ENCODE results near the gene CEP350.

CEP350 gene

GRCh38 chr1:179968284-179968993 is 13.8 kb downstream of the CEP350 start:
- Histone ChIP-seq H3K9me3 (ENCODE audit: low read length) (peaks cover 17% of the 10 kb centered on the region; the same call in 1 of the 2 replicates), H3K27me3 (ENCODE audit: insufficient read depth, low read length) (no peaks in the 10 kb centered on the region), H3K4me3 (ENCODE audit: low read depth, low read length, poor library complexity, severe bottlenecking) (no peak overlapping the region), H3K27ac (ENCODE audit: low read depth, low read length, poor library complexity, severe bottlenecking) (no peak overlapping the region), H2AFZ (ENCODE audit: low read length) (no peak overlapping the region), H3K79me2 (ENCODE audit: insufficient read depth, low read length) (peaks cover 83% of the 10 kb centered on the region), H3K36me3 (ENCODE audit: insufficient read depth, low read length) (peaks cover 17% of the 10 kb centered on the region), H3K9ac (ENCODE audit: low read length) (no peak overlapping the region), H3K4me2 (ENCODE audit: low read length) (no peak overlapping the region; the same call in 1 of the 2 replicates), H4K20me1 (ENCODE audit: insufficient read depth, low read length) (no peaks in the 10 kb centered on the region), H3F3A (ENCODE audit: insufficient read depth, low read length) (no peaks in the 10 kb centered on the region), H3K4me1 (ENCODE audit: insufficient read depth, low read length, severe bottlenecking) (peaks cover 18% of the 10 kb centered on the region), H3K9me2 (ENCODE audit: low read depth, low read length) (no peaks in the 10 kb centered on the region)
- TF ChIP-seq EZH2 (IDR thresholded peaks at IDR 0.05; ENCODE audit: borderline replicate concordance, low read length), result no peak
- TF ChIP-seq CTCF (IDR thresholded peaks at IDR 0.05; ENCODE audit: low read length), result no peak

DNA sequence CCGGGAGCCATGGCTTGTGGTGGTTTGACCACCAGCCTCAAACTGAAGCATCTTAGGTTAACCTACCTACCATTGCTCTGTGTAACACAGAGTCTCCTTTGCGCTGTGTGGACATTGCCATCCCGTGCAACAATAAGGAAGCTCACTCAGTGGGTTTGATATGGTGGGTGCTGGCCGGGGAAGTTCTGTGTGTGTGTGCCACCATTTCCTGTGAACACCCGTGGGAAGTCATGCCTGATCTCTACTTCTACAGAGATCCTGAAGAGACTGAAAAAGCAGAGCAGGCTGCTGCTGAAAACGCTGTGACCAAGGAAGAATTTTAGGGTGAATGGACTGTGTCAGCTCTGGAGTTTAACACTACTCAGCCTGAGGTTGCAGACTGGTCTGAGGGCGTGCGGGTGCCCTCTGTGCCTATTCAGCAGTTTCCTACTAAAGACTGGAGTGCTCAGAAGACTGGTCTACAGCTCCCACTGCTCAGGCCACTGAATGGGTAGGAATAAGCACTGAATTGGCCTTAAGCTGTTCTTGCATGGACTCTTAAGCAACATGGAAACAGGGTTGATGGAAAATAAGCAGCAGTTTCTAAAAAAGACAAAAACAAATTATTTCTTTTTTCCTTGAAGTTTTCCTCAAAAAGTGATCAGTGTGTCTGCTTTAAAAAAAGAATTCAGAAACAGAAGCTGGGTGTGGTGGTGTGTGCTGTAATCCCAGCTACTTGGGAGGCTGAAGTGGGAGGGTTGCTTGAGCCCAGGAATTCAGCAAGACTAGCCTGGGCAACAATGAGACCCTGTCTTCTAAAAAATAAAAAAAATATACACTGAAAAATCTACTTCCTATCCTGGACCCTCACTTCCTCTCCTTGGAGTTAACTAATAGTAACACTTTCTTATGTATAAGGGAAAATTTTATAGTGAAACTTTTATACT is 14.6 kb downstream of the CEP350 start:
- Histone ChIP-seq H3K4me3 (ENCODE audit: low read depth, low read length, poor library complexity, severe bottlenecking) (no peak overlapping the region), H3K4me2 (ENCODE audit: low read length) (peak overlapping the region; percentile 14; the same call in 1 of the 2 replicates), H3K9me2 (ENCODE audit: low read depth, low read length) (no peaks in the 10 kb centered on the region), H3K4me1 (ENCODE audit: insufficient read depth, low read length, severe bottlenecking) (peaks cover 23% of the 10 kb centered on the region), H3K9ac (ENCODE audit: low read length) (no peak overlapping the region), H3K79me2 (ENCODE audit: insufficient read depth, low read length) (peaks cover 79% of the 10 kb centered on the region), H3K27ac (ENCODE audit: low read depth, low read length, poor library complexity, severe bottlenecking) (no peak overlapping the region), H3F3A (ENCODE audit: insufficient read depth, low read length) (no peaks in the 10 kb centered on the region), H3K9me3 (ENCODE audit: low read length) (peaks cover 16% of the 10 kb centered on the region; the same call in 1 of the 2 replicates), H2AFZ (ENCODE audit: low read length) (no peak overlapping the region), H4K20me1 (ENCODE audit: insufficient read depth, low read length) (no peaks in the 10 kb centered on the region), H3K36me3 (ENCODE audit: insufficient read depth, low read length) (peaks cover 17% of the 10 kb centered on the region), H3K27me3 (ENCODE audit: insufficient read depth, low read length) (no peaks in the 10 kb centered on the region)
- TF ChIP-seq CTCF (IDR thresholded peaks at IDR 0.05; ENCODE audit: low read length) (no peak), EZH2 (IDR thresholded peaks at IDR 0.05; ENCODE audit: borderline replicate concordance, low read length) (no peak)

- H3K4me3 ChIP-seq (ENCODE audit: low read depth, low read length, poor library complexity, severe bottlenecking), result no peak overlapping the region
- H3K9me3 ChIP-seq (ENCODE audit: low read length), result peaks cover 12% of the 10 kb centered on the region; the same call in 1 of the 2 replicates
- H3K27ac ChIP-seq (ENCODE audit: low read depth, low read length, poor library complexity, severe bottlenecking), result no peak overlapping the region
- H3K9me2 ChIP-seq (ENCODE audit: low read depth, low read length), result no peaks in the 10 kb centered on the region
- no peaks in the 10 kb centered on the region for H3F3A ChIP-seq (ENCODE audit: insufficient read depth, low read length)
- peaks cover 23% of the 10 kb centered on the region for H3K4me1 ChIP-seq (ENCODE audit: insufficient read depth, low read length, severe bottlenecking)
- peaks cover 17% of the 10 kb centered on the region for H3K36me3 ChIP-seq (ENCODE audit: insufficient read depth, low read length)
- TF ChIP-seq EZH2 (IDR thresholded peaks at IDR 0.05; ENCODE audit: borderline replicate concordance, low read length) (no peak), CTCF (IDR thresholded peaks at IDR 0.05; ENCODE audit: low read length) (no peak)
- H3K79me2 ChIP-seq (ENCODE audit: insufficient read depth, low read length), result peaks cover 78% of the 10 kb centered on the region
- H2AFZ ChIP-seq (ENCODE audit: low read length), result no peak overlapping the region
- no peaks in the 10 kb centered on the region for H3K27me3 ChIP-seq (ENCODE audit: insufficient read depth, low read length)
- H3K9ac ChIP-seq (ENCODE audit: low read length), result no peak overlapping the region
- no peaks in the 10 kb centered on the region for H4K20me1 ChIP-seq (ENCODE audit: insufficient read depth, low read length)
- no peak overlapping the region for H3K4me2 ChIP-seq (ENCODE audit: low read length)
These were observed 15.4 kb downstream of the CEP350 start for GRCh38 chr1:179969962-179970361.
